GM23338 (cell line): ENCODE results near the gene SOX10. TPM values are rescaled to one million over a fixed set of nuclear protein-coding genes. Genes with fewer than 3 reads are reported as not detected.

Source experiments
- ATAC-seq: fragments of 200-7000 bp; cut with Tn5 transposase; 3 replicates; pipeline ENCODE4 v1.9.1; 2020
- DNase-seq: peaks from one replicate; pipeline ENCODE4 v3.0.0-alpha.2; 2015; ENCODE audit warnings: low spot score
- H2AFZ ChIP-seq: fragments of 200-600 bp; sonication (generic); 2 replicates; pipeline ENCODE4 v1.8.0; 2016; ENCODE audit warnings: antibody characterized with exemption, mild to moderate bottlenecking, moderate library complexity
- H3F3A ChIP-seq: fragments of 200-600 bp; sonication (generic); replicated peaks from 2 replicates; pipeline ENCODE4 v1.8.0; 2017; ENCODE audit warnings: antibody characterized with exemption, mixed run types, low read depth
- H3K27ac ChIP-seq: fragments of 200-600 bp; sonication (generic); 2 replicates; pipeline ENCODE4 v1.6.1; 2016; ENCODE audit warnings: low read depth
- H3K27me3 ChIP-seq: fragments of 200-600 bp; sonication (generic); 2 replicates; pipeline ENCODE4 v1.8.0; 2016; ENCODE audit warnings: mild to moderate bottlenecking, mixed run types, moderate library complexity; ENCODE audit not compliant: insufficient read depth
- H3K36me3 ChIP-seq: fragments of 200-600 bp; sonication (generic); 2 replicates; pipeline ENCODE4 v1.8.0; 2016; ENCODE audit warnings: mild to moderate bottlenecking; ENCODE audit not compliant: insufficient read depth
- H3K4me1 ChIP-seq: fragments of 200-600 bp; sonication (generic); 2 replicates; pipeline ENCODE4 v1.8.0; 2016; ENCODE audit warnings: mild to moderate bottlenecking, moderate library complexity; ENCODE audit not compliant: insufficient read depth
- H3K4me2 ChIP-seq: fragments of 200-600 bp; sonication (generic); 2 replicates; pipeline ENCODE4 v1.7.1; 2017; ENCODE audit warnings: mixed run types
- H3K4me3 ChIP-seq: fragments of 200-600 bp; sonication (generic); 2 replicates; pipeline ENCODE4 v1.6.1; 2016; ENCODE audit warnings: mixed run types
- H3K79me2 ChIP-seq: fragments of 200-600 bp; sonication (generic); replicated peaks from 2 replicates; pipeline ENCODE4 v1.8.0; 2017; ENCODE audit warnings: mild to moderate bottlenecking; ENCODE audit not compliant: insufficient read depth
- H3K9me2 ChIP-seq: fragments of 200-600 bp; sonication (generic); 2 replicates; pipeline ENCODE4 v1.8.0; 2017; ENCODE audit not compliant: insufficient read depth
- H4K20me1 ChIP-seq: fragments of 200-600 bp; sonication (generic); replicated peaks from 2 replicates; pipeline ENCODE4 v1.8.0; 2017; ENCODE audit warnings: mild to moderate bottlenecking; ENCODE audit not compliant: insufficient read depth
- H3K27ac Mint-ChIP-seq: 2 replicates; pipeline ENCODE4 v1.8.0; 2020; ENCODE audit warnings: inconsistent platforms, mild to moderate bottlenecking, moderate library complexity, mixed read lengths
- H3K27me3 Mint-ChIP-seq: 3 replicates; pipeline ENCODE4 v1.8.0; 2022; ENCODE audit warnings: low read depth, mild to moderate bottlenecking, moderate library complexity, mixed read lengths, inconsistent platforms; ENCODE audit not compliant: insufficient read depth, poor library complexity
- H3K36me3 Mint-ChIP-seq: 3 replicates; pipeline ENCODE4 v1.8.0; 2021; ENCODE audit warnings: low read depth, mild to moderate bottlenecking, inconsistent platforms, moderate library complexity, mixed read lengths
- H3K4me1 Mint-ChIP-seq: 3 replicates; pipeline ENCODE4 v1.8.0; 2020; ENCODE audit warnings: mild to moderate bottlenecking, inconsistent platforms, mixed read lengths
- H3K4me3 Mint-ChIP-seq: 3 replicates; pipeline ENCODE4 v1.8.0; 2021; ENCODE audit warnings: moderate library complexity, mild to moderate bottlenecking, inconsistent platforms, mixed read lengths
- H3K9me3 Mint-ChIP-seq: 3 replicates; pipeline ENCODE4 v1.8.0; 2020; ENCODE audit warnings: moderate library complexity, mild to moderate bottlenecking, inconsistent platforms, mixed read lengths
- EZH2 ChIP-seq: fragments of 200-600 bp; sonication (generic); IDR thresholded peaks from one replicate; pipeline ENCODE4 v1.8.0; 2017; ENCODE audit warnings: antibody characterized with exemption, mild to moderate bottlenecking, low read depth; ENCODE audit not compliant: unreplicated experiment
- EZH2phosphoT487 ChIP-seq: fragments of 200-600 bp; sonication (generic); IDR thresholded peaks from one replicate; pipeline ENCODE4 v1.8.1; 2018; ENCODE audit warnings: antibody characterized with exemption; ENCODE audit not compliant: unreplicated experiment
- JUNB ChIP-seq: IDR thresholded peaks from one replicate; pipeline ENCODE4 v1.6.1; 2016; ENCODE audit warnings: antibody characterized with exemption; ENCODE audit not compliant: unreplicated experiment
- NANOG ChIP-seq: IDR thresholded peaks from 2 replicates; pipeline ENCODE4 v1.6.1; 2016; ENCODE audit warnings: antibody characterized with exemption, borderline replicate concordance
- POLR2AphosphoS5 ChIP-seq: IDR thresholded peaks from 2 replicates; pipeline ENCODE4 v1.6.1; 2016; ENCODE audit warnings: antibody characterized with exemption, low read depth
- STAT1 ChIP-seq: IDR thresholded peaks from one replicate; pipeline ENCODE4 v1.6.1; 2016; ENCODE audit warnings: antibody characterized with exemption; ENCODE audit not compliant: unreplicated experiment
- ZNF114 ChIP-seq: fragments of 250-450 bp; sonication (Bioruptor Pico); IDR thresholded peaks from 2 replicates; pipeline ENCODE4 v1.5.0; 2020; ENCODE audit warnings: mild to moderate bottlenecking, moderate library complexity
- ZNF331 ChIP-seq: fragments of 250-450 bp; sonication (Bioruptor Pico); IDR thresholded peaks from 2 replicates; pipeline ENCODE4 v1.5.0; 2020; ENCODE audit warnings: low read depth, mild to moderate bottlenecking, moderate library complexity
- polyA plus RNA-seq: library from polyadenylated mRNA; unstranded; fragments of >200 nt; fragmentation: Nextera tagmentation; extraction: Ambion mirVana; gene quantifications from 2 replicates; pipeline ENCODE4 v1.2.1, GENCODE V29; 2016
- total RNA-seq: library from RNA; depleted of rRNA; stranded (reverse); fragments of >200 nt; shearing (Covaris generic); gene quantifications from 2 replicates; pipeline ENCODE4 v1.2.3, GENCODE V29; 2014
- TF ChIP-seq, protein P1 (sequence below), 2 experiments: fragments of 200-600 bp in 1 of 2; sonication (generic) in 1 of 2; conservative IDR thresholded peaks; 2 replicates each; pipeline versions ENCODE4 v1.5.1 to v1.6.1; 2016 to 2017; ENCODE audit warnings: antibody characterized with exemption in 2 of 2, low read depth in 2 of 2, mild to moderate bottlenecking in 2 of 2, moderate library complexity in 1 of 2
- TF ChIP-seq, protein P2 (sequence below): IDR thresholded peaks from 2 replicates; pipeline ENCODE4 v1.6.1; 2016; ENCODE audit warnings: antibody characterized with exemption
- TF ChIP-seq, protein P3 (sequence below): IDR thresholded peaks from one replicate; pipeline ENCODE4 v1.6.1; 2018; ENCODE audit warnings: antibody characterized with exemption; ENCODE audit not compliant: unreplicated experiment

The SOX10 gene
- total and polyA plus RNA-seq, 2 experiments from 2014 or later: 1.1 to 2.1 TPM

DNA sequence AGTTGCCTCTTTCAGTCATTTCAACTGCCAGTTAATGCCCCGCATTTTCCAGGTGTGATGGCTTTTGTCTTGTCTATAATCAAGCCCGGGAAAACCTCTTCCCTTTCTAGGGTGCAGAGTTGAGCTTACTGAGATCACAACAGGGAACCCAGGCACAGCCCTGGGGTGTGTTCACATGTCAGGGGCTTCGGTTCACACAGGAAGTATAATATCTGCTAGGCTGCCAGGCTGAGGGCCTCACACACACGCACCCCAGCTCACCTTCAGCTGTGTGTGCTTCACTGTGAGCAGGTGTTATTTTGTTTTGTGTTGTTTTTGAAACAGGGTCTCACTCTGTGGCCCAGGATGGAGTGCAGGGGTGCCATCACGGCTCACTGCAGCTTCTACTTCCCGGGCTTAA, 9.7 kb upstream of the SOX10 start (continued):
- TF ChIP-seq STAT1 (no peak), ZNF331 (CRISPR knock-in tag) (no peak), POLR2AphosphoS5 (no peak), JUNB (no peak), NANOG (no peak)
- TF ChIP-seq, protein P1, sequence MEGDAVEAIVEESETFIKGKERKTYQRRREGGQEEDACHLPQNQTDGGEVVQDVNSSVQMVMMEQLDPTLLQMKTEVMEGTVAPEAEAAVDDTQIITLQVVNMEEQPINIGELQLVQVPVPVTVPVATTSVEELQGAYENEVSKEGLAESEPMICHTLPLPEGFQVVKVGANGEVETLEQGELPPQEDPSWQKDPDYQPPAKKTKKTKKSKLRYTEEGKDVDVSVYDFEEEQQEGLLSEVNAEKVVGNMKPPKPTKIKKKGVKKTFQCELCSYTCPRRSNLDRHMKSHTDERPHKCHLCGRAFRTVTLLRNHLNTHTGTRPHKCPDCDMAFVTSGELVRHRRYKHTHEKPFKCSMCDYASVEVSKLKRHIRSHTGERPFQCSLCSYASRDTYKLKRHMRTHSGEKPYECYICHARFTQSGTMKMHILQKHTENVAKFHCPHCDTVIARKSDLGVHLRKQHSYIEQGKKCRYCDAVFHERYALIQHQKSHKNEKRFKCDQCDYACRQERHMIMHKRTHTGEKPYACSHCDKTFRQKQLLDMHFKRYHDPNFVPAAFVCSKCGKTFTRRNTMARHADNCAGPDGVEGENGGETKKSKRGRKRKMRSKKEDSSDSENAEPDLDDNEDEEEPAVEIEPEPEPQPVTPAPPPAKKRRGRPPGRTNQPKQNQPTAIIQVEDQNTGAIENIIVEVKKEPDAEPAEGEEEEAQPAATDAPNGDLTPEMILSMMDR (conservative IDR thresholded peaks at IDR 0.05; ENCODE audit: low read depth in 2 of 2): no peak
- TF ChIP-seq, protein P2, sequence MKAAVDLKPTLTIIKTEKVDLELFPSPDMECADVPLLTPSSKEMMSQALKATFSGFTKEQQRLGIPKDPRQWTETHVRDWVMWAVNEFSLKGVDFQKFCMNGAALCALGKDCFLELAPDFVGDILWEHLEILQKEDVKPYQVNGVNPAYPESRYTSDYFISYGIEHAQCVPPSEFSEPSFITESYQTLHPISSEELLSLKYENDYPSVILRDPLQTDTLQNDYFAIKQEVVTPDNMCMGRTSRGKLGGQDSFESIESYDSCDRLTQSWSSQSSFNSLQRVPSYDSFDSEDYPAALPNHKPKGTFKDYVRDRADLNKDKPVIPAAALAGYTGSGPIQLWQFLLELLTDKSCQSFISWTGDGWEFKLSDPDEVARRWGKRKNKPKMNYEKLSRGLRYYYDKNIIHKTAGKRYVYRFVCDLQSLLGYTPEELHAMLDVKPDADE: no peak

DNA sequence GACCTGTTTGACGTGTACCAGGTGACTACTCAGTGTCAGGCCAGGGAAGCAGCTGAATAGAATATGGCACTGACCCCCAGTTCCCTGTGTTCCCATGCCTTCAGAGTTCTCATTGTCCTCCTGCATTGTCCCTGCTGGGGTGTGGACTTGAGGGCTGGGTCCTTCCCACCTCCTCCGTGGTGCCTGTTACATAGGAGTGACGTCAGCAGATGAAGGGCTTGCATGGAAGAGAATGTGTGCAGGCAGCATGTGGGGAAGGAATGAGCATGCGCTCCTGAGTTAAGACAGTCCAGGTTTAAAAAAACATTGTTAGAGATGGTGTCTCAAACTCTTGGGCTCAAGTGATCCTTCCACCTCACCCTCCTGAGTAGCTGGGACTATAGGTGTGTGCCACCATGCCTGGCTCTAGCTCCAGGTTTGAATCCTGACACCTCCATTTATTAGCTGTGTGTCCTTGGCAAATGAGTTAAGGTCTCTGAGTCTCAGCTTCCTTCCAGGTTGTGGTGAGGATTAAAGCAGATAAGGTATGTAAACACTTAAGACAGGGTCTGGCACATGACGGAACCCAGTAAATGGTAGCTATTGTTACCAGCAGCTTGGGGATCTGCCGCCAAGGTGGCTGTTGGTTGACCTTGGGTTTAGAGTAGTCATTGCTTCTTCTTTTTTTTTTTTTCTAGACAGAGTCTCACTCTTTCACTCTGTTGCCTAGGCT, 7.5 kb upstream of the SOX10 start:
- Histone ChIP-seq H3K9me2 (no peaks in the 10 kb centered on the region), H2AFZ (no peak overlapping the region), H3K36me3 (no peaks in the 10 kb centered on the region), H3K4me3 (no peak overlapping the region), H4K20me1 (no peaks in the 10 kb centered on the region), H3K4me1 (no peaks in the 10 kb centered on the region), H3K79me2 (no peaks in the 10 kb centered on the region), H3K4me2 (no peak overlapping the region), H3K27me3 (no peaks in the 10 kb centered on the region), H3K27ac (no peak overlapping the region), H3F3A (no peaks in the 10 kb centered on the region)
- H3K9me3 Mint-ChIP-seq: no peaks in the 10 kb centered on the region
- peaks cover 8% of the 10 kb centered on the region for H3K27me3 Mint-ChIP-seq
- H3K36me3 Mint-ChIP-seq: no peaks in the 10 kb centered on the region
- H3K4me3 Mint-ChIP-seq: no peak overlapping the region
- no peak for TF ChIP-seq ZNF331 (CRISPR knock-in tag)
- peaks cover 7% of the 10 kb centered on the region for H3K4me1 Mint-ChIP-seq
- ATAC-seq (no peak), DNase-seq (no peak)
- no peak overlapping the region for H3K27ac Mint-ChIP-seq

DNA sequence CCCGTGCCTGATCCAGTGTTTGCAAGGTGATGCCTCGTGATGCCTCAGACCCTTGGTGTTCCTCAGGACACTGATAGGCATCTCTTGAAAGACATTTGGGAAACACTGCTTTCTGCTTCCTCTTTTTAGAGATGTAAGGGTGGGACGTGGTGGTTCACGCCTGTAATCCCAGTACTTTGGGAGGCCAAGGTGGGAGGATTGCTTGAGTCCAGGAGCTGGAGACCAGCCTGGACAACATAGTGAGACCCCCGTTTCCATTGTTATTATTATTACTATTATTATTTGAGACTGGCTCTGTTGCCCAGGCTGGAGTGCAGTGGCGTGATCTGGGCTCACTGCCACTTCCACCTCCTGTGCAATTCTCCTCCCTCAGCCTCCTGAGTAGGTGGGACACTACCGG, 6.5 kb upstream of the SOX10 start:
- no peaks in the 10 kb centered on the region for H3K36me3 Mint-ChIP-seq
- H3K27me3 Mint-ChIP-seq: peaks cover 8% of the 10 kb centered on the region
- Histone ChIP-seq H3K27me3 (no peaks in the 10 kb centered on the region), H3K4me1 (no peaks in the 10 kb centered on the region), H3K4me2 (no peak overlapping the region), H3K4me3 (no peak overlapping the region), H3K9me2 (no peaks in the 10 kb centered on the region), H3K79me2 (no peaks in the 10 kb centered on the region), H4K20me1 (no peaks in the 10 kb centered on the region), H3K36me3 (no peaks in the 10 kb centered on the region), H2AFZ (no peak overlapping the region), H3K27ac (no peak overlapping the region), H3F3A (no peaks in the 10 kb centered on the region)
- H3K27ac Mint-ChIP-seq: no peak overlapping the region
- H3K9me3 Mint-ChIP-seq: no peaks in the 10 kb centered on the region
- H3K4me3 Mint-ChIP-seq: no peak overlapping the region
- peaks cover 3% of the 10 kb centered on the region for H3K4me1 Mint-ChIP-seq
- no peak for DNase-seq
- no peak for ATAC-seq
- TF ChIP-seq EZH2phosphoT487 (no peak), EZH2 (no peak), ZNF114 (CRISPR knock-in tag) (no peak), POLR2AphosphoS5 (no peak)
- TF ChIP-seq, protein P2: no peak
- TF ChIP-seq, protein P3, sequence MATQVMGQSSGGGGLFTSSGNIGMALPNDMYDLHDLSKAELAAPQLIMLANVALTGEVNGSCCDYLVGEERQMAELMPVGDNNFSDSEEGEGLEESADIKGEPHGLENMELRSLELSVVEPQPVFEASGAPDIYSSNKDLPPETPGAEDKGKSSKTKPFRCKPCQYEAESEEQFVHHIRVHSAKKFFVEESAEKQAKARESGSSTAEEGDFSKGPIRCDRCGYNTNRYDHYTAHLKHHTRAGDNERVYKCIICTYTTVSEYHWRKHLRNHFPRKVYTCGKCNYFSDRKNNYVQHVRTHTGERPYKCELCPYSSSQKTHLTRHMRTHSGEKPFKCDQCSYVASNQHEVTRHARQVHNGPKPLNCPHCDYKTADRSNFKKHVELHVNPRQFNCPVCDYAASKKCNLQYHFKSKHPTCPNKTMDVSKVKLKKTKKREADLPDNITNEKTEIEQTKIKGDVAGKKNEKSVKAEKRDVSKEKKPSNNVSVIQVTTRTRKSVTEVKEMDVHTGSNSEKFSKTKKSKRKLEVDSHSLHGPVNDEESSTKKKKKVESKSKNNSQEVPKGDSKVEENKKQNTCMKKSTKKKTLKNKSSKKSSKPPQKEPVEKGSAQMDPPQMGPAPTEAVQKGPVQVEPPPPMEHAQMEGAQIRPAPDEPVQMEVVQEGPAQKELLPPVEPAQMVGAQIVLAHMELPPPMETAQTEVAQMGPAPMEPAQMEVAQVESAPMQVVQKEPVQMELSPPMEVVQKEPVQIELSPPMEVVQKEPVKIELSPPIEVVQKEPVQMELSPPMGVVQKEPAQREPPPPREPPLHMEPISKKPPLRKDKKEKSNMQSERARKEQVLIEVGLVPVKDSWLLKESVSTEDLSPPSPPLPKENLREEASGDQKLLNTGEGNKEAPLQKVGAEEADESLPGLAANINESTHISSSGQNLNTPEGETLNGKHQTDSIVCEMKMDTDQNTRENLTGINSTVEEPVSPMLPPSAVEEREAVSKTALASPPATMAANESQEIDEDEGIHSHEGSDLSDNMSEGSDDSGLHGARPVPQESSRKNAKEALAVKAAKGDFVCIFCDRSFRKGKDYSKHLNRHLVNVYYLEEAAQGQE: no peak
